Cardiac fibroblast (primary cell): ENCODE results near the gene RNF126.
A peak's percentile ranks its signal among the peaks of the same experiment; 100 is the strongest.
"Not testable (repeated sequence)": the region's sequence is repeated elsewhere in the genome, so short reads cannot be mapped to it uniquely, and the experiment has no call there.

ENCODE experiments used
- DNase-seq, 2 donors: peaks; one replicate each; pipeline versions ENCODE4 v3.0.0 to v3.0.0-alpha.2; 2010; ENCODE audit warnings: low read depth in 2 of 2
- H3K4me3 ChIP-seq, 2 donors: replicated peaks in 1 of 2; 1 replicate in 1 of 2; 2 replicates in 1 of 2; pipeline ENCODE4 v1.5.1; 2011; ENCODE audit warnings: low read depth in 2 of 2, low read length in 2 of 2, mild to moderate bottlenecking in 2 of 2, moderate library complexity in 1 of 2
- TF ChIP-seq, protein P1 (sequence below): IDR thresholded peaks from one replicate; pipeline ENCODE4 v1.5.1; 2011; ENCODE audit warnings: low read depth, mild to moderate bottlenecking, low read length, inconsistent platforms

Gene RNF126

DNA sequence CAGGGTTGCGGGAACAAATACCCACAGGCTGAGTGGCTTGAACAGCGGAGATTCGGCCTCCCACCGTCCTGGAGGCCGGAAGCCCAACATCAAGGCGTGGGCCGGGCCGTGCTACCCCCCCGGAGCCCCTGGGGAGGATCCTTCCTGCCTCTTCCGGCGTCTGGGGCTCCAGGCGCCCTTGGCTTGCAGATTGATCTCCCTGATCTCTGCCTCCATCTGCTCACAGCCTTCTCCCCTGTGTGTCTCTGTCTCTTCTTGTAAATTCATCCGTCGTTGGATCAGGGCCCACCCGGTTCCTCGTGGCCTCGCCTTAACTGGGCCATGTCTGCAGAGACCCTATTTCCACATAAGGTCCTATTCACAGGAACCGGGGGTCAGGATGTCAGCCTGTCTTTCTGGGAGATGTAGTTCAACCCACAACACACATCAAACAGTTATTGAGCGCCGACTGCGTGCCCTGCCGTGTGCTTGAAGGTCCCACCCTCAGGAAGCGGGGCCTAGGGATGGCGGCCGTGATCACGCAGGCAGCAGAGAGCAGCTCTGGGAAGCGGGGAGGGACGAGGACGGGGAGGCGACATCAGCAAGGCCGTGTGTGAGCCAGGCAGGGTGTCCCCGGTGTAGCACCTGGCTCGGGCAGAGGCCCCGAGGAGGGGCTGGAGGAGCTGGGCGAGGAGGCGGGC lies 52.1 kb downstream of the RNF126 start:
- TF ChIP-seq, protein P1, sequence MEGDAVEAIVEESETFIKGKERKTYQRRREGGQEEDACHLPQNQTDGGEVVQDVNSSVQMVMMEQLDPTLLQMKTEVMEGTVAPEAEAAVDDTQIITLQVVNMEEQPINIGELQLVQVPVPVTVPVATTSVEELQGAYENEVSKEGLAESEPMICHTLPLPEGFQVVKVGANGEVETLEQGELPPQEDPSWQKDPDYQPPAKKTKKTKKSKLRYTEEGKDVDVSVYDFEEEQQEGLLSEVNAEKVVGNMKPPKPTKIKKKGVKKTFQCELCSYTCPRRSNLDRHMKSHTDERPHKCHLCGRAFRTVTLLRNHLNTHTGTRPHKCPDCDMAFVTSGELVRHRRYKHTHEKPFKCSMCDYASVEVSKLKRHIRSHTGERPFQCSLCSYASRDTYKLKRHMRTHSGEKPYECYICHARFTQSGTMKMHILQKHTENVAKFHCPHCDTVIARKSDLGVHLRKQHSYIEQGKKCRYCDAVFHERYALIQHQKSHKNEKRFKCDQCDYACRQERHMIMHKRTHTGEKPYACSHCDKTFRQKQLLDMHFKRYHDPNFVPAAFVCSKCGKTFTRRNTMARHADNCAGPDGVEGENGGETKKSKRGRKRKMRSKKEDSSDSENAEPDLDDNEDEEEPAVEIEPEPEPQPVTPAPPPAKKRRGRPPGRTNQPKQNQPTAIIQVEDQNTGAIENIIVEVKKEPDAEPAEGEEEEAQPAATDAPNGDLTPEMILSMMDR = no peak
- peak; percentile 77 to 83 for DNase-seq
- H3K4me3 ChIP-seq = no peak overlapping the region

- DNase-seq = no peak
- no peak overlapping the region for H3K4me3 ChIP-seq
- TF ChIP-seq, protein P1 = no peak
Observed at GRCh38 chr19:610071-610800, 52.8 kb downstream of the RNF126 start.

DNA sequence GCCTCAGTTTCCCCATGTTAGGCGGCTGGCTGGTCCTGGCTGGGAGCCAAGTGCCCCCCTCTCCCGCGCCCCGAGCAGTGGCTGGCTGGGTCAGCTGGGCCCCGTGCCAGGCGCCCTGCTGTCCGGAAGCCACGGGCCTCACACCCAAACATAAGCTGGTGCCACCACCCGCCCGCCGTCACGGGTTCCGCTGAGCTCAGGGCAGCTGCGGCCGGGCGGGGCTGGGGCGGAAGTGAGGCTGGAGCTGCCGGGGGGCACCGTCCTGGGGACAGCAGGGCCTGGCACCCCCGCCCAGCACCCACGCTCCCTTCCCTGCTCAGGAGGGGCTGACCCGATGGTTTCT lies 54.0 kb downstream of the RNF126 start:
- H3K4me3 ChIP-seq = no peak overlapping the region
- TF ChIP-seq, protein P1 = no peak
- no peak for DNase-seq

DNA sequence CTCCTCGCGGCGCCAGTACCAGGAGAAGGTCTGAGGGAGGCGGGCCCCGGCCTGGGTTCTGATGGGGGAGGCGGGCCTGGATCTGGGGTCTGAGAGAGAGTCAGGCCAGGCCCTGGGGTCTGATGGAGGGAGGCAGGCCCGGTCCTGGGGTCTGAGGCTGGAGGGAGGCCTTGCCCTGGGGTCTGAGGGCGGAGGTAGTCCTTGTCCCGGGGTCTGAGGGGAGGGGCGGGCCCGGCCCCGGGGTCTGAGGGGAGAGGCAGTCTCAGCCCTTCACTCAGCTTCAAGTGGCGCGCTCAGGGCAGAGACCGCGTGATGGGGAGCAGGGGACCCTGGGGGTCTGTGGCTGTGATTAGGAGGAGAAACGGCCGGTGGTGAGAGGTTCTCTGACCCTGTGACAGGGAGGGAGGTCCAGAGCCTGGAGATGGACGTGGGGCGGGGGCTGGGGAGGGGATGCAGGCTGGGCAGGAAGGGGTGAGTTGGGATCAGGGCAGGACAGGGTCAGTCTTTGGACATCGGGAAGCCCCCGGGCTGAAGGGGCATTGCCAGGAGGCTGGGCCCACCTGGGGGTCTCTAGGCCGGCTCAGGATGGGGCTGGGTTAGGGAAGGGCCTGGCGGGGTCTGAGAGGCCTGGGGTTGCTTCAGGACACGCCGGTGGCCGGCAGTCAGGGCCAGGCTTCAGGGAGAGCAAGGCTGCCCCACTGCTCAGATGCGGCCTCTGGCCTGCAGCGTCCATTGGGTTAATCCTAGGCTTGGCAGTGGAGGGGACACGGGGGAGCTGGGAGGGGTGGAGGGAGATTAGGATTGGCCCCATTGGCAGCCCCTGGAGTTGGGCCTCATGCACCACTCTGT lies 54.6 kb downstream of the RNF126 start:
- DNase-seq = no peak
- H3K4me3 ChIP-seq = no peak overlapping the region
- TF ChIP-seq, protein P1 = no peak

DNA sequence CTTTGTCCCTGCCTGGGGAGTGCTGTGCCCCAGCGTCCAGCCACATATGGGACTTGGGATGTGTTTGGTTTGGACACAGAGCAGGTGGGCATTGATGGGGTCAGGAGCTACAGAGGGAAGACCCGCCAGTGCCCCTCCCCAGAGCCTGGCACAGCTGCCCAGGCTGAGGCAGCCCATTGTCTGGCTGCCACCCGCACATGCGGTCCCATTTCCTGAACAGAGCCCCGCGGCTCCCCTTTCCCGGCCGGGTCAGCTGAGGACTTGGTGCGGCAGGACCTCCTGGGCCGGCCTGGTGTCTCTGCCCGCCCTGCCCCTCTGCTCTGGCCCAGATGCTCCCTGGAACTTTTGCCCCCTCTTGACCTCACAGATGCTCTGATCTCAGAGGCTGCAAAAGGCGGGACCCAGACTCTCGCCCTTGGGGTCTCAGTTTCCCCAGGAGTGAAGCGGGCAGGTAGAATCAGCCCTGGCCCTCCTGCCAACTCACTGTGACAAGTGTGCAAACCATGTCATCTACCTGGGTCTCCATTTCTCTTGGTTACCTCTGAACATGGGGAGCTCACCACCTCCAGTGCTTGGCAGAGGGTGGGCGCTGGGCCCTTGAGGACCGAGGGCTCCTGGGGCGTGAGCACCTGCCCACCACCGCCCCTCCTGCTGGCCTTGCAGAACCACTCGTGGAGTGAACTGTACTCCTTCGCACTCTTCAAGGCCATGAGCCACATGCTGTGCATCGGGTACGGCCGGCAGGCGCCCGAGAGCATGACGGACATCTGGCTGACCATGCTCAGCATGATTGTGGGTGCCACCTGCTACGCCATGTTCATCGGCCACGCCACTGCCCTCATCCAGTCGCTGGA lies 55.5 kb downstream of the RNF126 start:
- no peak for DNase-seq
- no peak overlapping the region for H3K4me3 ChIP-seq
- TF ChIP-seq, protein P1 = no peak

DNA sequence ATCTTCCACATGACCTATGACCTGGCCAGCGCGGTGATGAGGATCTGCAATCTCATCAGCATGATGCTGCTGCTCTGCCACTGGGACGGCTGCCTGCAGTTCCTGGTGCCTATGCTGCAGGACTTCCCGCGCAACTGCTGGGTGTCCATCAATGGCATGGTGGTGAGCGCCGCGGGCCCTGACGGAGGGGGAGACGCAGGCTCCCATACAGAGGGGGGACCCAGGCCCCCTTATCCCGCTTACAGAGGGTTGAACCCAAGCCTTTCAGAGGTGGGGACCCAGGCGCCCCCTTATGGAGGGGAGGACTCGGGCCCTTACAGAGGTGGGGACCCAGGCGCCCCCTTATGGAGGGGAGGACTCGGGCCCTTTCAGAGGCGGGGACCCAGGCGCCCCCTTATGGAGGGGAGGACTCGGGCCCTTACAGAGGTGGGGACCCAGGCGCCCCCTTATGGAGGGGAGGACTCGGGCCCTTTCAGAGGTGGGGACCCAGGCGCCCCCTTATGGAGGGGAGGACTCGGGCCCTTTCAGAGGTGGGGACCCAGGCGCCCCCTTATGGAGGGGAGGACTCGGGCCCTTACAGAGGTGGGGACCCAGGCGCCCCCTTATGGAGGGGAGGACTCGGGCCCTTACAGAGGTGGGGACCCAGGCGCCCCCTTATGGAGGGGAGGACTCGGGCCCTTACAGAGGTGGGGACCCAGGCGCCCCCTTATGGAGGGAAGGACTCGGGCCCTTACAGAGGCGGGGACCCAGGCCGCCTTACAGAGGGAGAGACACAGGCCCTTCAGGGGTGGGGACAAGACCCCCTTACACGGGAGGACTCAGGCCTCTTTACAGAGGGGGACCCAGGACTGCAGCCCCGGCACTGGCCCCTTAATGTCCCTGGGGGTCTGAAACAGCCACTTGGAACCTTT lies 57.7 kb downstream of the RNF126 start:
- not testable (repeated sequence) for DNase-seq, H3K4me3 ChIP-seq
